Activated naive CD8-positive, alpha-beta T cell treated with anti-CD3 and anti-CD28 coated beads, Interleukin-2, amount 50 U/mL, for 24 hours (primary cell): ENCODE data around the gene SKIC8.

ENCODE experiments used
- ATAC-seq: fragments of 150-1000 bp; cut with Tn5 transposase; one replicate; pipeline ENCODE4 v1.10.0; 2021
- DNase-seq: peaks from one replicate; pipeline ENCODE4 v3.0.0; 2021
- H3K27ac Mint-ChIP-seq: one replicate; pipeline ENCODE4 v1.8.0; 2021; ENCODE audit warnings: mild to moderate bottlenecking, mixed read lengths
- H3K27me3 Mint-ChIP-seq: one replicate; pipeline ENCODE4 v1.8.0; 2021; ENCODE audit warnings: mixed read lengths
- H3K36me3 Mint-ChIP-seq: one replicate; pipeline ENCODE4 v1.8.0; 2021; ENCODE audit warnings: low read depth, mixed read lengths
- H3K4me1 Mint-ChIP-seq: one replicate; pipeline ENCODE4 v1.8.0; 2021; ENCODE audit warnings: mixed read lengths
- H3K4me3 Mint-ChIP-seq: one replicate; pipeline ENCODE4 v1.8.0; 2021; ENCODE audit warnings: mild to moderate bottlenecking, moderate library complexity, mixed read lengths
- H3K9me3 Mint-ChIP-seq: one replicate; pipeline ENCODE4 v1.8.0; 2021; ENCODE audit warnings: mixed read lengths

The SKIC8 gene

GRCh38 chr15:78313383-78313782, 14.0 kb upstream of the SKIC8 start:
- ATAC-seq (no peak), DNase-seq (no peak)
- H3K4me3 Mint-ChIP-seq: no peak overlapping the region
- H3K9me3 Mint-ChIP-seq: no peaks in the 10 kb centered on the region
- H3K36me3 Mint-ChIP-seq: no peaks in the 10 kb centered on the region
- H3K27me3 Mint-ChIP-seq: no peaks in the 10 kb centered on the region
- H3K4me1 Mint-ChIP-seq: no peaks in the 10 kb centered on the region
- no peak overlapping the region for H3K27ac Mint-ChIP-seq

DNA sequence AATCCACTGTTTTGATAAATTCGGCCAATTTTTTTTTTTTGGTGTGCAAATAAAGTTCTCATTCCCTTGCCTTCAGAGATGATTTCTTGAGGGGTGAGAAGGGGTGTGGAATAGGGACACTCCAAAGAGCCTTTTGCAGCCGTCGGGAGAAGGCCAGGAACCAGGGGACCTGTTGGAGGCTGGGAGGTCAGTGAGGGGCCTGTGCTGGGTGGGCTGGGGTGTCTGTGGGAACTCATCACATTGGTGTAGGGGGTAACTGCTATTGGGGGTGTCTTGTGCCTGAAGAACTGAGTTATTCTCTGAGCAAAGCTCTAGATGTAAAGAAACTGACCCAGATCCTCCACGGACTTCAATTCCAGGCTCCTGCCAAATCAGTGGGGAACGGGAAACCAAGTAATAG, 13.5 kb upstream of the SKIC8 start:
- Mint-ChIP-seq H3K4me3 (no peak overlapping the region), H3K4me1 (no peaks in the 10 kb centered on the region), H3K36me3 (no peaks in the 10 kb centered on the region)

GRCh38 chr15:78312536-78312935, 13.1 kb upstream of the SKIC8 start:
- no peaks in the 10 kb centered on the region for H3K9me3 Mint-ChIP-seq
- H3K36me3 Mint-ChIP-seq: no peaks in the 10 kb centered on the region

More for the DNA sequence above, 13.5 kb upstream of the SKIC8 start:
- H3K27me3 Mint-ChIP-seq: peaks cover 2% of the 10 kb centered on the region
- no peak for ATAC-seq
- no peaks in the 10 kb centered on the region for H3K9me3 Mint-ChIP-seq
- DNase-seq: no peak
- no peak overlapping the region for H3K27ac Mint-ChIP-seq

DNA sequence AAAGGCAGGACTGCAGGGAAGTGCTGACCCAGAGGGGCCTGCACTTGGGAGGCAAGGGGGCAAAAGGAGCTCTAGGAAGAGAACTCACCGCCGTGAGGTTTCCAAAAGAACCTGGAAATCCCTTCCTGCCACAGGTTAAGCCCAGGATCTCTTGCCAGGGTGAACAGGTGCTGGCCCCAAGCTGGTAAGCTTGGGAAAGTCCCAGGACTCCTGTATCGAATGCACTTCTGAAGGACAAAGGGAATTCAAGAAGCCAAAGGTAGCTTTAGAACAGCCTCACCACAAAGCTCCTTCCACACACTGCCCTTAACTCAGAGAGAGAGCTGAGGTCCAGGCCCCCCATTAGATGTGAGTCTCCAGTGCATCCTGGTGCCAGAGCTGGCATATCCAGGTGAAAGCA, 11.9 kb upstream of the SKIC8 start:
- no peaks in the 10 kb centered on the region for H3K9me3 Mint-ChIP-seq

More at GRCh38 chr15:78312536-78312935, 13.1 kb upstream of the SKIC8 start:
- Mint-ChIP-seq H3K4me3 (no peak overlapping the region), H3K27me3 (peaks cover 4% of the 10 kb centered on the region), H3K27ac (no peak overlapping the region), H3K4me1 (no peaks in the 10 kb centered on the region)
- no peak for DNase-seq
- ATAC-seq: no peak

DNA sequence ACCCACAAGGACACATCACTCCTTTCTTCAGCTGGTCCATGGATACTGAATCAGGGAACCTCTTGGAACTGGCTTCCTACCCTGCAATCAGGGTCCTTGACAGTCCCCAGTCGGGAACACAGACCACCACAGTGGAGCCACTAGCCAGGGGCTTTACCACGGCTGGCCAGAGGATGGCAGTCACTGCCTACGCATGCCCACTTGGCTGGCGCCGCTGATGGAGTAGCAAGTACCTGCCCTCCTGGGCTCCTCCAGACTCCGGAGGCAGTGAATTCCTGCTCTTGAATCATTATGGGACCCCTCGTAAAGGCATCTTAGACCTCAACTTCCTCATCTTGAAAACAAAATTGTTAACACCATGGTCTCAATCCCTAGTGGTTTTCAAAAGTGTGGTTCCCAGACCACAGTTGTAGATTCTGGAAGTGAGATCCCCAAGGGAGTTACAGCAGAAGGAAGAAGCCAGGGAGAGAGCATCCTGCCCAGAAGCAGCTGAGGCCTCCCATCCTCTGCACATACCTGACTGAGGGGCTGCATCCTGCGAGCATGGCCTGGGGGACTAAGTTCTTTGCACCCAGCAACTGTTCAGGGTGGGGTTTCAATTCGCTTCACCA, 9.1 kb upstream of the SKIC8 start:
- H3K36me3 Mint-ChIP-seq: no peaks in the 10 kb centered on the region
- DNase-seq (peak; percentile 72), ATAC-seq (peak; percentile 82)
- peaks cover 6% of the 10 kb centered on the region for H3K27me3 Mint-ChIP-seq
- no peak overlapping the region for H3K27ac Mint-ChIP-seq
- H3K9me3 Mint-ChIP-seq: no peaks in the 10 kb centered on the region
- H3K4me1 Mint-ChIP-seq: no peaks in the 10 kb centered on the region
- no peak overlapping the region for H3K4me3 Mint-ChIP-seq

More for the DNA sequence above, 11.9 kb upstream of the SKIC8 start:
- Mint-ChIP-seq H3K27me3 (peaks cover 6% of the 10 kb centered on the region), H3K27ac (no peak overlapping the region), H3K4me1 (no peaks in the 10 kb centered on the region), H3K36me3 (no peaks in the 10 kb centered on the region), H3K4me3 (no peak overlapping the region)
- ATAC-seq (no peak), DNase-seq (no peak)

GRCh38 chr15:78307976-78308375, 8.6 kb upstream of the SKIC8 start:
- Mint-ChIP-seq H3K36me3 (no peaks in the 10 kb centered on the region), H3K27me3 (peaks cover 6% of the 10 kb centered on the region), H3K4me1 (no peaks in the 10 kb centered on the region), H3K27ac (no peak overlapping the region), H3K9me3 (no peaks in the 10 kb centered on the region), H3K4me3 (no peak overlapping the region)
- no peak for DNase-seq
- no peak for ATAC-seq

- DNase-seq: no peak
- Mint-ChIP-seq H3K27me3 (peaks cover 6% of the 10 kb centered on the region), H3K9me3 (no peaks in the 10 kb centered on the region), H3K27ac (no peak overlapping the region), H3K36me3 (no peaks in the 10 kb centered on the region), H3K4me3 (no peak overlapping the region), H3K4me1 (peaks cover 14% of the 10 kb centered on the region)
- no peak for ATAC-seq
Measured at GRCh38 chr15:78306176-78306774, 6.9 kb upstream of the SKIC8 start.

DNA sequence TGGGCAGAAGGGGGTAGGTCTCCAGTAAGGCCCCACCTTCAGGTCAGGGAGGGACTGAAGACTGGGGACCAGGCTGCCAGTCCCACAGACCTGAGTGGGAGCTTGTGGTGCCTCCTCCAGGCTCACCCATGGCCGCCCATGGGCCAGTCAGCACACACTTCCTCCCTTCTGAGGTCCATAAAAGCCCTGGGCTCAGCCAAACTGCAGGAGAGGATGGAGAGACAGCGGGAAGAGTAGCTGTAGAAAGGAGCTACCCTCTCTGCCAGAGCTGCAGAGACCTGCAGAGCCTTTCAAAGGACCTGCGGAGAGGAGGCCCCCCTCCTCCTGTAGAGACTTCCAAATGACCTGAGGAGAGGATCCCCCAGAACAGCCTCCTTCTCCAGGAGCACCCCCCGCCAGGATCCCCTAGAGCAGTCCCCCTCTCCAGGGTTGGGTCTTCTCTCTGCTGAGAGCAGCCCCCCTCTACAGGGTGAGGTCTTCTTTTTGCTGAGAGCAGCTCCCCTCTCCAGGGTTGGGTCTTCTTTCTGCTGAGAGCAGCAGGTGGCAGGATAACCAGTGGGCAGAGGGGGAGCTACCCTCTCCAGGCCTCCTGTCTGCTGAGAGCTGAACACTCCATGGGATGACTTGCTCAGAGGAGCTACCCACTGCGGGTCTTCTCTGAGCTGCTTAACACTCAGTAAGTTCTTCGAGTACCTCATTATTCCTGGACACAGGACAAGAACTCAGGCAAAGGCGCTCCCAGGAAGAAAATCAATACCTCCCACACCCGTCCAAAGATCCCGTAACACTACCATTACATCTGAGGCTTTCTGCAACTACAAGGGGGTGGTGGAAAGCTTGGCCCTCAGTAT, 5.0 kb upstream of the SKIC8 start:
- DNase-seq: no peak
- Mint-ChIP-seq H3K9me3 (no peaks in the 10 kb centered on the region), H3K27me3 (peaks cover 6% of the 10 kb centered on the region), H3K4me3 (no peak overlapping the region), H3K36me3 (no peaks in the 10 kb centered on the region), H3K27ac (no peak overlapping the region), H3K4me1 (peaks cover 21% of the 10 kb centered on the region)
- ATAC-seq: no peak

DNA sequence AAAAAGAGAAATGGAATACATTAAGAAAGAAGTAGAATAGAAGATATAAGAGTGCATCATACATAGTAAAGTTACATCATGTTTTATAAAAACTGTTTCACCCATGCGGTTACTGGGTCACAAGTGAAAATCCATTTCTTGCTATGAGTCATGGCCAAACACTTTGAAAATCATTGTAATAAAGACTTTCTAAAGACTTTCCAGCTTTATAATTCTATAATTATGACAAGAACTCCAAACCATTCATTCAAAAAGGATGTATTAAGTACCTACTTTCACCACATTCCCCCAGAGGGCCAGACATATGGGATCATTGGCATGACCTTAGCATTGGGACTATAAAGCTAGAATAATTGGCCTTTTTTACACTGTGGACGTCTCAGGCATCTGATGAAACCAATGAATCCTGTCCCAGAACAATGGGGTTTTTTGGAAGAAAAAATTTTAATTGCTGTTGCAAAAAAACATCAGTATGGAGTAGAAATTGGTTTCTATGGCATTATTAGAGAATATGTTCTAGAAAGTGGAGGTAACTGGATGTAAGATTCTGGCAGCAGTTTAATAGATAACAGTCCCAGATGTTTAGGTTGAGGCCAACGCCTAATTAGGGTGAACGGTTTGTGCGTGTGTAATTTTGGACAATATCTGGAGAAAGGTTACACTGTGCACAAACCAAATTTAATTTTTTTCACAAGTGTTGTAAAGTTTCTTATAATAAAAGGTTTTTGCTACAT, 3.3 kb upstream of the SKIC8 start:
- H3K27ac Mint-ChIP-seq: no peak overlapping the region
- H3K36me3 Mint-ChIP-seq: peaks cover 4% of the 10 kb centered on the region
- peaks cover 2% of the 10 kb centered on the region for H3K27me3 Mint-ChIP-seq
- peaks cover 36% of the 10 kb centered on the region for H3K4me1 Mint-ChIP-seq
- H3K4me3 Mint-ChIP-seq: no peak overlapping the region
- ATAC-seq: no peak
- no peaks in the 10 kb centered on the region for H3K9me3 Mint-ChIP-seq
- DNase-seq: no peak

- DNase-seq (no peak), ATAC-seq (no peak)
- peaks cover 5% of the 10 kb centered on the region for H3K36me3 Mint-ChIP-seq
- no peaks in the 10 kb centered on the region for H3K9me3 Mint-ChIP-seq
- H3K4me1 Mint-ChIP-seq: peaks cover 39% of the 10 kb centered on the region
- H3K27ac Mint-ChIP-seq: peak overlapping the region; percentile 22
- peaks cover 2% of the 10 kb centered on the region for H3K27me3 Mint-ChIP-seq
- no peak overlapping the region for H3K4me3 Mint-ChIP-seq
Measured at GRCh38 chr15:78301828-78302227, 2.4 kb upstream of the SKIC8 start.

- peaks cover 5% of the 10 kb centered on the region for H3K36me3 Mint-ChIP-seq
- no peak for ATAC-seq
- no peak for DNase-seq
- H3K27me3 Mint-ChIP-seq: no peaks in the 10 kb centered on the region
- H3K4me1 Mint-ChIP-seq: peaks cover 39% of the 10 kb centered on the region
- peak overlapping the region; percentile 38 for H3K4me3 Mint-ChIP-seq
- H3K27ac Mint-ChIP-seq: peak overlapping the region; percentile 22
- no peaks in the 10 kb centered on the region for H3K9me3 Mint-ChIP-seq
Measured at GRCh38 chr15:78301326-78301725, 1.9 kb upstream of the SKIC8 start.

DNA sequence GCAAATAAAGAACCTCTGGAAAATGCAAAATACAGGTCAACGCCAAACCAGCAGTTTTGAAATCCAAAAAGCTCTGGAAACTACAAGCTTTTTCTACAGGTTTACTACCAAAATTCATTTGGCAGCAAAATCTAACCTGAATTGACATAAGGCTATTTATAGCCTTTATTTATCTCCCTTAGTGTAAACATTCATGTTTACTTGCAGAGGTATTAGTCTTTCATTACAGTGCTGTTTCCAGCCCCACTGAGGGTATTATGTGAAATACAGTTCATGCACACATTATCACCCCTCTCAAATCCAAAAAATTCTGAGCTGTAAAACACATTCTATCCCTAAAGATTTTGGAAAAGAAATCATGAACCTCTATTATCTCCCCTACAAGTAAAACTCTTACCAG, 7.2 kb downstream of the SKIC8 start:
- ATAC-seq: no peak
- DNase-seq: no peak
- H3K4me3 Mint-ChIP-seq: no peak overlapping the region
- H3K27ac Mint-ChIP-seq: no peak overlapping the region
- no peaks in the 10 kb centered on the region for H3K4me1 Mint-ChIP-seq
- H3K27me3 Mint-ChIP-seq: no peaks in the 10 kb centered on the region
- no peaks in the 10 kb centered on the region for H3K9me3 Mint-ChIP-seq
- peaks cover 31% of the 10 kb centered on the region for H3K36me3 Mint-ChIP-seq

DNA sequence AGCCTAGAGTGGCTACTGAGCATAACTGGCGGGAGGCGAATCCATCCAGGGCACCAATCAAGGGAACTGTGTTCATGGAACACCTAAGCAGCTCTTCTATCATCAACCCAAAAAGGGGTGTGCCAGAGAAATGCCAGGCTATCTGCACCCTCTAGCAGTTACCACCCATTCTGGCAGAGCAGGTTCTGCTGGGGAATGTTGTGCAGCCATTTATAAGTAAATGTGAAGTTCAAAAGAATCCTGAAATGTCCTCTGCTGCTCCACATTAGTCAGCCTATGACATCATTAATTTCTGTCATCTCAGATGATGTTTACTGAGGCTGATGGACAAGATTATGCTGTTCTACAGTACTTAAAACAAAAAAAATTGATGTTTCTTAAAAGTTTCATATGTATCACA, 7.7 kb downstream of the SKIC8 start:
- no peak overlapping the region for H3K4me3 Mint-ChIP-seq
- DNase-seq (no peak), ATAC-seq (no peak)
- H3K9me3 Mint-ChIP-seq: no peaks in the 10 kb centered on the region
- H3K4me1 Mint-ChIP-seq: no peaks in the 10 kb centered on the region
- peaks cover 33% of the 10 kb centered on the region for H3K36me3 Mint-ChIP-seq
- no peak overlapping the region for H3K27ac Mint-ChIP-seq
- H3K27me3 Mint-ChIP-seq: no peaks in the 10 kb centered on the region

- Mint-ChIP-seq H3K27me3 (no peaks in the 10 kb centered on the region), H3K27ac (no peak overlapping the region), H3K9me3 (no peaks in the 10 kb centered on the region), H3K4me1 (no peaks in the 10 kb centered on the region), H3K4me3 (no peak overlapping the region), H3K36me3 (peaks cover 39% of the 10 kb centered on the region)
- DNase-seq: no peak
- ATAC-seq: no peak
Measured at GRCh38 chr15:78291052-78291451, 8.4 kb downstream of the SKIC8 start.
